Measurements from ENCODE around the gene IL31.

IL31 gene

GRCh38 chr12:122174155-122174845 lies at the start of gene IL31:
TSS of gene IL31 (minus strand) at chr12:122174221. CDS start at chr12:122174172, 49 bp downstream.
- CTCF ChIA-PET, result no interaction called here
- POLR2A ChIA-PET, result no interaction called here
- DNase-seq (ENCODE audit: low read depth, low spot score), result no peak
- TF ChIP-seq, protein P1, sequence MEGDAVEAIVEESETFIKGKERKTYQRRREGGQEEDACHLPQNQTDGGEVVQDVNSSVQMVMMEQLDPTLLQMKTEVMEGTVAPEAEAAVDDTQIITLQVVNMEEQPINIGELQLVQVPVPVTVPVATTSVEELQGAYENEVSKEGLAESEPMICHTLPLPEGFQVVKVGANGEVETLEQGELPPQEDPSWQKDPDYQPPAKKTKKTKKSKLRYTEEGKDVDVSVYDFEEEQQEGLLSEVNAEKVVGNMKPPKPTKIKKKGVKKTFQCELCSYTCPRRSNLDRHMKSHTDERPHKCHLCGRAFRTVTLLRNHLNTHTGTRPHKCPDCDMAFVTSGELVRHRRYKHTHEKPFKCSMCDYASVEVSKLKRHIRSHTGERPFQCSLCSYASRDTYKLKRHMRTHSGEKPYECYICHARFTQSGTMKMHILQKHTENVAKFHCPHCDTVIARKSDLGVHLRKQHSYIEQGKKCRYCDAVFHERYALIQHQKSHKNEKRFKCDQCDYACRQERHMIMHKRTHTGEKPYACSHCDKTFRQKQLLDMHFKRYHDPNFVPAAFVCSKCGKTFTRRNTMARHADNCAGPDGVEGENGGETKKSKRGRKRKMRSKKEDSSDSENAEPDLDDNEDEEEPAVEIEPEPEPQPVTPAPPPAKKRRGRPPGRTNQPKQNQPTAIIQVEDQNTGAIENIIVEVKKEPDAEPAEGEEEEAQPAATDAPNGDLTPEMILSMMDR (IDR thresholded peaks at IDR 0.05; ENCODE audit: insufficient read depth, low read length, missing control alignments), result no peak
- no peak within 1 kb of the TSS for H3K4me3 ChIP-seq (ENCODE audit: low read depth, low read length)

- ChIA-PET POLR2A (interaction anchor here (0.9 kb wide), 1 partner anchor 9 kb away, joined by 3 read pairs; the partner anchor contains the start of gene DIABLO), CTCF (interaction anchor here (1.1 to 1.3 kb wide), 3 partner anchors 11 to 140 kb away, joined by 3 to 4 read pairs (median 3); no protein-coding TSS in a partner anchor)
- TF ChIP-seq, protein P1 (IDR thresholded peaks at IDR 0.05; ENCODE audit: insufficient read depth, low read length, missing control alignments), result no peak
- DNase-seq (ENCODE audit: low read depth, low spot score), result no peak
- H3K4me3 ChIP-seq (ENCODE audit: low read depth, low read length), result no peak overlapping the region
Measured at GRCh38 chr12:122216445-122216844, 42.4 kb upstream of the IL31 start.

GRCh38 chr12:122215771-122216170 lies 41.8 kb upstream of the IL31 start:
- no peak overlapping the region for H3K4me3 ChIP-seq (ENCODE audit: low read depth, low read length)
- ChIA-PET POLR2A (interaction anchor here (2.0 kb wide), 1 partner anchor 10 kb away, joined by 4 read pairs; the partner anchor contains the start of gene DIABLO), CTCF (interaction anchor here (1.3 kb wide), 1 partner anchor 11 kb away, joined by 4 read pairs; no protein-coding TSS in a partner anchor)
- TF ChIP-seq, protein P1 (IDR thresholded peaks at IDR 0.05; ENCODE audit: insufficient read depth, low read length, missing control alignments), result no peak
- no peak for DNase-seq (ENCODE audit: low read depth, low spot score)

GRCh38 chr12:122208073-122208820 lies 34.2 kb upstream of the IL31 start:
- H3K4me3 ChIP-seq (ENCODE audit: low read depth, low read length), result no peak overlapping the region
- DNase-seq (ENCODE audit: low read depth, low spot score), result no peak
- POLR2A ChIA-PET, result no interaction called here
- CTCF ChIA-PET, result interaction anchor here (1.4 kb wide), 1 partner anchor 13 kb away, joined by 3 read pairs; no protein-coding TSS in a partner anchor
- TF ChIP-seq, protein P1 (IDR thresholded peaks at IDR 0.05; ENCODE audit: insufficient read depth, low read length, missing control alignments), result no peak

- no peak overlapping the region for H3K4me3 ChIP-seq (ENCODE audit: low read depth, low read length)
- DNase-seq (ENCODE audit: low read depth, low spot score), result no peak
- CTCF ChIA-PET, result no interaction called here
- POLR2A ChIA-PET, result no interaction called here
- TF ChIP-seq, protein P1 (IDR thresholded peaks at IDR 0.05; ENCODE audit: insufficient read depth, low read length, missing control alignments), result no peak
Measured at GRCh38 chr12:122207391-122207790, 33.4 kb upstream of the IL31 start.

DNA sequence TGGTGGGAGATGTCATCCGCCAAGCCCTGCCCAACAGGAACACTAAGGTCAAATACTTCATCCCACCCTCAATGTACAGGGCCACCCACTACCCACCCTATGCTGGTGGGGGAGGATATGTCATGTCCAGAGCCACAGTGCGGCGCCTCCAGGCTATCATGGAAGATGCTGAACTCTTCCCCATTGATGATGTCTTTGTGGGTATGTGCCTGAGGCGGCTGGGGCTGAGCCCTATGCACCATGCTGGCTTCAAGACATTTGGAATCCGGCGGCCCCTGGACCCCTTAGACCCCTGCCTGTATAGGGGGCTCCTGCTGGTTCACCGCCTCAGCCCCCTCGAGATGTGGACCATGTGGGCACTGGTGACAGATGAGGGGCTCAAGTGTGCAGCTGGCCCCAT lies 33.0 kb upstream of the IL31 start:
- CTCF ChIA-PET, result no interaction called here
- TF ChIP-seq, protein P1 (IDR thresholded peaks at IDR 0.05; ENCODE audit: insufficient read depth, low read length, missing control alignments), result no peak
- DNase-seq (ENCODE audit: low read depth, low spot score), result no peak
- no peak overlapping the region for H3K4me3 ChIP-seq (ENCODE audit: low read depth, low read length)
- POLR2A ChIA-PET, result no interaction called here
